C4-2B (cell line): ENCODE measurements around the gene DNM3.

Source experiments
- H3K27ac ChIP-seq: fragments of 450-650 bp; 2 replicates; pipeline ENCODE4 v1.5.1; 2017
- CTCF ChIP-seq: fragments of 450-650 bp; conservative IDR thresholded peaks from 2 replicates; pipeline ENCODE4 v1.5.1; 2017; ENCODE audit warnings: mild to moderate bottlenecking
- ZFX ChIP-seq: fragments of 450-650 bp; IDR thresholded peaks from 2 replicates; pipeline ENCODE4 v1.6.1; 2017

Gene DNM3

GRCh38 chr1:171949316-171949715 is 108.0 kb downstream of the DNM3 start:
- TF ChIP-seq CTCF (no peak), ZFX (no peak)
- H3K27ac ChIP-seq, result peak overlapping the region; percentile 28; the same call in 1 of the 2 replicates

- TF ChIP-seq ZFX (no peak), CTCF (no peak)
- H3K27ac ChIP-seq, result no peak overlapping the region
These were observed 112.5 kb downstream of the DNM3 start for GRCh38 chr1:171953835-171954234.

DNA sequence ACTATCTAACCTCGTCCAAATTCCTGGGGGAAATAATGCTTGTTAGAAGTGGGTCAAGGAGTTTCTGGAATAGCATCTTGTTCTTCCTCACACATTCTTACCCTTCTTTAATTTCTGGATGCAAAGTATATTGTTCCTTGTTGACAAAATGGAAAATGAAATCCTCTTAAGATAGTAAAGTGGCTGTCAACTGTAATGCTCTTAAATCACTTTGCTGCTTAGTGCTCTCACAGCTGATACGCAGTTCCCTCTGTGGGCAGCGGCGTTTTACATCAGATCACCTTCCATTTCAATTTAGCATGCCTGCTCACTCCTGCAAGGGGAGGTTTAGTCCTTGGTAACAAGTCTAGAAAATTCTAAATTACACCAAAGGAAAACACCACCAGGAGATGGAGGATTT is 113.1 kb downstream of the DNM3 start:
- TF ChIP-seq CTCF, result no peak
- no peak for TF ChIP-seq ZFX
- H3K27ac ChIP-seq, result no peak overlapping the region

DNA sequence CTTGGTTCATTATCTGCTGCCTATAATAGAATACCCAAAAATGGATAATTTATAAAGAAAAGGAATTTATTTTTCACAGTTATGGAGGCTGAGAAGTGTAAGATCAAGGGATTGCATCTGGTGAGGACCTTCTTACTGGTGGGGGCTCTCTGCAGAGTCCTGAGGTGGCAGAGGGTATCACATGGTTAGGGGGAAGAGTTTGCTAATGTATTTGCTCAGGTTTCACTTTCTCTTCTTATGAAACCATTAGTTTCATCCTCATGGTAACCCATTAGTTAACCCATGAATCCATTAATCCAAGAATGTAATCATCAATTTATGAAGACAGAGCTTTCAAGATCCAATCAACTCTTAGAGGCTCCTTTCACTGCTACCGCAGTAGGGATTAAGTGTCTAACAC is 120.6 kb downstream of the DNM3 start:
- H3K27ac ChIP-seq, result no peak overlapping the region
- TF ChIP-seq ZFX (no peak), CTCF (no peak)

- TF ChIP-seq CTCF (no peak), ZFX (no peak)
- H3K27ac ChIP-seq, result no peak overlapping the region
These were observed 122.5 kb downstream of the DNM3 start for GRCh38 chr1:171963762-171964161.

- no peak overlapping the region for H3K27ac ChIP-seq
These were observed 124.5 kb downstream of the DNM3 start for GRCh38 chr1:171965777-171966176.

More at GRCh38 chr1:171965777-171966176, 124.5 kb downstream of the DNM3 start:
- TF ChIP-seq CTCF (no peak), ZFX (no peak)
